ENCODE measurements around the gene HTR3C.

HTR3C gene

DNA sequence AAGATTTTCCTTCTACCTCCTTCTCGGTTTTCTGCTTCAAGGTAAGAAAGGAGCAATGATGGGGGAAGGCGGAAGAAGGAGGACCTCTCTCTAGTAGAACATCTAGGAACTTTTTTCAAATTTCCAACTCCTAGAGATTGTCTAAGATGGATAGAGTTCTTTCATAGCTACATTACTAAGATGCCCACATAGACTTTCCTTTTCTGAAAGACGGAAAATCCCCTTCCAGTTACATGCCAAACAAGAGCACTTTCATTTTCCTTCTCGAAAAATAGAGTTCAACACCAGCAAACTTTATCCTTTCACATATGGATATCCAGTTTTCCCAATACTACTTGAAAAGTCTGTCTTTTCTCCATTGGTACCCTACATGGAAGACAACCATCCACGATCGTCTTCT is 44.7 kb downstream of the HTR3C start:
- Histone ChIP-seq H3K4me1 (ENCODE audit: insufficient read depth, low read length, severe bottlenecking) (no peaks in the 10 kb centered on the region), H2AFZ (ENCODE audit: low read length) (no peak overlapping the region)

DNA sequence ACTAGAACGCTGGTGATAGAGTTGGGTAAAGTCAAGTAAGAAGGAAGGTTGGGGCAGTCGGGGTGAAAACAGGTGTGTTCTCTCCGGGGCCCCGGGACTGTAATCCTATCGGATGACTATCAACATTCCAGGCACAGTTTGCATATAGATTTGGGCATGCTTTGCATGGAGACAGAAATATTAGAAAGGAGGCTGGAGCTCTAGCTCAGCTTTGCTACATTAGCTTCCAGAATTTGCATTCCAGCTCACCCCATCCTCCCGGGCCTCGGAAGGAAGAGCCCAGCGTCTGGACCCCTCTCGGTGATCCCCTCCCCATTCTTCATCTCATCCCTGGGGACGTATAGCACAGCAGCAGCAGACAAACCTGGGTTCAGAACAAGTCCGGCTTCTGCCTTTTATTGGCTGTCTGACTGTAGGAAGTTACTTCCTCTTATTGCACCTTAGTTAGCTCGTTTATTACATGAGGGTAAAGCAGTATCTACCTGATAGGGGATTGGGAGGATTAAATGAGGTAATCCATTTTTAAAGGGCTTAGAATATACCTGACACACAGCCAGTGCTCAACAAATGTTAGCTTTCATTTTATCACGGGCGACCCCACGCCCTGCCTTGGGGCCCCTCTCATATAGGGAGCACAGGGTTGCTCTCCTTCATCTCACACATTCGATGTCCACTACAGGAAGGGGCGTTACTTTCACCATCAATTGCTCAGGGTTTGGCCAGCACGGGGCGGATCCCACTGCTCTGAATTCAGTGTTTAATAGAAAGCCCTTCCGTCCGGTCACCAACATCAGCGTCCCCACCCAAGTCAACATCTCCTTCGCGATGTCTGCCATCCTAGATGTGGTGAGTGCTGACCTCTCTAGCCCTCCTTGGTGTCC is 47.2 kb downstream of the HTR3C start:
- H3F3A ChIP-seq (ENCODE audit: insufficient read depth, low read length), result no peaks in the 10 kb centered on the region
- H3K79me2 ChIP-seq (ENCODE audit: insufficient read depth, low read length), result no peaks in the 10 kb centered on the region
- H4K20me1 ChIP-seq (ENCODE audit: insufficient read depth, low read length), result no peaks in the 10 kb centered on the region
- H3K36me3 ChIP-seq (ENCODE audit: insufficient read depth, low read length), result no peaks in the 10 kb centered on the region
- H3K9me2 ChIP-seq (ENCODE audit: low read depth, low read length), result no peaks in the 10 kb centered on the region
- H3K4me2 ChIP-seq (ENCODE audit: low read length), result no peak overlapping the region
- TF ChIP-seq, protein P1, sequence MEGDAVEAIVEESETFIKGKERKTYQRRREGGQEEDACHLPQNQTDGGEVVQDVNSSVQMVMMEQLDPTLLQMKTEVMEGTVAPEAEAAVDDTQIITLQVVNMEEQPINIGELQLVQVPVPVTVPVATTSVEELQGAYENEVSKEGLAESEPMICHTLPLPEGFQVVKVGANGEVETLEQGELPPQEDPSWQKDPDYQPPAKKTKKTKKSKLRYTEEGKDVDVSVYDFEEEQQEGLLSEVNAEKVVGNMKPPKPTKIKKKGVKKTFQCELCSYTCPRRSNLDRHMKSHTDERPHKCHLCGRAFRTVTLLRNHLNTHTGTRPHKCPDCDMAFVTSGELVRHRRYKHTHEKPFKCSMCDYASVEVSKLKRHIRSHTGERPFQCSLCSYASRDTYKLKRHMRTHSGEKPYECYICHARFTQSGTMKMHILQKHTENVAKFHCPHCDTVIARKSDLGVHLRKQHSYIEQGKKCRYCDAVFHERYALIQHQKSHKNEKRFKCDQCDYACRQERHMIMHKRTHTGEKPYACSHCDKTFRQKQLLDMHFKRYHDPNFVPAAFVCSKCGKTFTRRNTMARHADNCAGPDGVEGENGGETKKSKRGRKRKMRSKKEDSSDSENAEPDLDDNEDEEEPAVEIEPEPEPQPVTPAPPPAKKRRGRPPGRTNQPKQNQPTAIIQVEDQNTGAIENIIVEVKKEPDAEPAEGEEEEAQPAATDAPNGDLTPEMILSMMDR (IDR thresholded peaks at IDR 0.05; ENCODE audit: low read length), result no peak
- no peak for TF ChIP-seq EZH2 (IDR thresholded peaks at IDR 0.05; ENCODE audit: borderline replicate concordance, low read length)
- no peak overlapping the region for H3K27ac ChIP-seq (ENCODE audit: low read depth, low read length, poor library complexity, severe bottlenecking)
- no peak overlapping the region for H3K9ac ChIP-seq (ENCODE audit: low read length)
- no peaks in the 10 kb centered on the region; the same call in 1 of the 2 replicates for H3K27me3 ChIP-seq (ENCODE audit: insufficient read depth, low read length)
- H2AFZ ChIP-seq (ENCODE audit: low read length), result no peak overlapping the region
- no peaks in the 10 kb centered on the region for H3K4me1 ChIP-seq (ENCODE audit: insufficient read depth, low read length, severe bottlenecking)
- H3K4me3 ChIP-seq (ENCODE audit: low read depth, low read length, poor library complexity, severe bottlenecking), result no peak overlapping the region
- H3K9me3 ChIP-seq (ENCODE audit: low read length), result no peaks in the 10 kb centered on the region; the same call in 1 of the 2 replicates

More for the DNA sequence above, 44.7 kb downstream of the HTR3C start:
- TF ChIP-seq, protein P1 (IDR thresholded peaks at IDR 0.05; ENCODE audit: low read length), result no peak
- no peak for TF ChIP-seq EZH2 (IDR thresholded peaks at IDR 0.05; ENCODE audit: borderline replicate concordance, low read length)
- H3K27ac ChIP-seq (ENCODE audit: low read depth, low read length, poor library complexity, severe bottlenecking), result no peak overlapping the region
- H3K9ac ChIP-seq (ENCODE audit: low read length), result no peak overlapping the region
- no peaks in the 10 kb centered on the region for H3K79me2 ChIP-seq (ENCODE audit: insufficient read depth, low read length)
- no peaks in the 10 kb centered on the region for H3F3A ChIP-seq (ENCODE audit: insufficient read depth, low read length)
- no peak overlapping the region for H3K4me2 ChIP-seq (ENCODE audit: low read length)
- no peaks in the 10 kb centered on the region; the same call in 1 of the 2 replicates for H3K27me3 ChIP-seq (ENCODE audit: insufficient read depth, low read length)
- H3K4me3 ChIP-seq (ENCODE audit: low read depth, low read length, poor library complexity, severe bottlenecking), result no peak overlapping the region
- no peaks in the 10 kb centered on the region for H3K9me2 ChIP-seq (ENCODE audit: low read depth, low read length)
- H3K9me3 ChIP-seq (ENCODE audit: low read length), result peaks cover under 1% of the 10 kb centered on the region; the same call in 1 of the 2 replicates
- no peaks in the 10 kb centered on the region for H3K36me3 ChIP-seq (ENCODE audit: insufficient read depth, low read length)
- no peaks in the 10 kb centered on the region for H4K20me1 ChIP-seq (ENCODE audit: insufficient read depth, low read length)

Measured in OCI-LY1 (cell line).